Mesenchymal stem cell (in vitro differentiated cells and primary cell): ENCODE data around the gene DNAH14.

Experiments
- DNase-seq: peaks from one replicate; pipeline ENCODE4 v3.0.0-alpha.2; 2013
- H2AFZ ChIP-seq: one replicate; pipeline ENCODE4 v1.6.1; 2013; ENCODE audit warnings: low read depth, mild to moderate bottlenecking, control low read depth, inconsistent platforms, low read length, moderate library complexity
- H2AK5ac ChIP-seq: 2 replicates; pipeline ENCODE4 v1.6.1; 2013; ENCODE audit warnings: low read length, moderate library complexity, mild to moderate bottlenecking, inconsistent platforms; ENCODE audit not compliant: severe bottlenecking
- H2BK120ac ChIP-seq: one replicate; pipeline ENCODE4 v1.6.1; 2013; ENCODE audit warnings: low read depth, mild to moderate bottlenecking, inconsistent platforms, low read length, moderate library complexity
- H2BK12ac ChIP-seq, 2 experiments: one replicate each; pipeline ENCODE4 v1.6.1; 2013; ENCODE audit warnings: inconsistent platforms in 2 of 2, low read length in 2 of 2, mild to moderate bottlenecking in 2 of 2, moderate library complexity in 2 of 2, control low read depth in 1 of 2
- H2BK15ac ChIP-seq: one replicate; pipeline ENCODE4 v1.6.1; 2013; ENCODE audit warnings: mild to moderate bottlenecking, low read depth, inconsistent platforms; ENCODE audit not compliant: poor library complexity, severe bottlenecking
- H2BK5ac ChIP-seq: 2 replicates; pipeline ENCODE4 v1.6.1; 2013; ENCODE audit warnings: low read depth, mild to moderate bottlenecking, low read length, control low read depth, inconsistent platforms; ENCODE audit not compliant: poor library complexity, severe bottlenecking
- H3K14ac ChIP-seq, 2 experiments: one replicate each; pipeline ENCODE4 v1.6.1; 2013; ENCODE audit warnings: inconsistent platforms in 2 of 2, low read length in 2 of 2, control low read depth in 1 of 2, mild to moderate bottlenecking in 1 of 2, moderate library complexity in 1 of 2
- H3K18ac ChIP-seq, 2 experiments: one replicate each; pipeline ENCODE4 v1.6.1; 2013; ENCODE audit warnings: inconsistent platforms in 2 of 2, low read length in 2 of 2, control low read depth in 1 of 2, low read depth in 1 of 2, mild to moderate bottlenecking in 1 of 2
- H3K23ac ChIP-seq, 2 experiments: one replicate each; pipeline ENCODE4 v1.6.1; 2013; ENCODE audit warnings: inconsistent platforms in 2 of 2, low read length in 2 of 2, mild to moderate bottlenecking in 2 of 2, moderate library complexity in 2 of 2, control low read depth in 1 of 2
- H3K27ac ChIP-seq: 2 replicates; pipeline ENCODE4 v1.5.1; 2013; ENCODE audit warnings: mild to moderate bottlenecking, moderate library complexity, low read length, control low read depth, inconsistent platforms; ENCODE audit not compliant: poor library complexity, severe bottlenecking
- H3K27me3 ChIP-seq, 2 experiments: 2 replicates each; pipeline versions ENCODE4 v1.6.1 to v1.7.0; 2013; ENCODE audit warnings: low read length in 2 of 2, mild to moderate bottlenecking in 2 of 2, moderate library complexity in 2 of 2, control low read depth in 1 of 2, inconsistent platforms in 1 of 2; ENCODE audit not compliant: control insufficient read depth in 1 of 2, insufficient read depth in 1 of 2
- H3K36me3 ChIP-seq, 2 experiments: 2 replicates each; pipeline versions ENCODE4 v1.6.1 to v1.7.0; 2013; ENCODE audit warnings: low read length in 2 of 2, control low read depth in 1 of 2, inconsistent platforms in 1 of 2, low read depth in 1 of 2, mild to moderate bottlenecking in 1 of 2; ENCODE audit not compliant: insufficient read depth in 2 of 2, control insufficient read depth in 1 of 2
- H3K4ac ChIP-seq, 2 experiments: one replicate each; pipeline ENCODE4 v1.6.1; 2013; ENCODE audit warnings: inconsistent platforms in 2 of 2, low read length in 2 of 2, mild to moderate bottlenecking in 2 of 2, moderate library complexity in 2 of 2, control low read depth in 1 of 2, low read depth in 1 of 2
- H3K4me1 ChIP-seq: 2 replicates; pipeline ENCODE4 v1.6.1; 2013; ENCODE audit warnings: low read depth, low read length, control low read depth; ENCODE audit not compliant: control insufficient read depth, insufficient read depth
- H3K4me2 ChIP-seq: 2 replicates; pipeline ENCODE4 v1.6.1; 2013; ENCODE audit warnings: low read length, mild to moderate bottlenecking, inconsistent platforms; ENCODE audit not compliant: poor library complexity, severe bottlenecking
- H3K4me3 ChIP-seq, 2 experiments: 2 replicates each; pipeline versions ENCODE4 v1.5.1 to v1.7.0; 2013; ENCODE audit warnings: low read length in 2 of 2, mild to moderate bottlenecking in 2 of 2, control low read depth in 1 of 2, low read depth in 1 of 2; ENCODE audit not compliant: insufficient read depth in 1 of 2
- H3K79me1 ChIP-seq: replicated peaks from 2 replicates; pipeline ENCODE4 v1.6.1; 2013; ENCODE audit warnings: mild to moderate bottlenecking, control low read depth, low read length, inconsistent platforms; ENCODE audit not compliant: poor library complexity, severe bottlenecking
- H3K9ac ChIP-seq: 2 replicates; pipeline ENCODE4 v1.7.0; 2013; ENCODE audit warnings: mild to moderate bottlenecking, low read length, moderate library complexity
- H3K9me3 ChIP-seq: 2 replicates; pipeline ENCODE4 v1.7.0; 2013; ENCODE audit warnings: mild to moderate bottlenecking, low read length; ENCODE audit not compliant: control insufficient read depth
- H4K8ac ChIP-seq: one replicate; pipeline ENCODE4 v1.6.1; 2013; ENCODE audit warnings: inconsistent platforms, mild to moderate bottlenecking, low read length, moderate library complexity
- H4K91ac ChIP-seq: one replicate; pipeline ENCODE4 v1.6.1; 2013; ENCODE audit warnings: mild to moderate bottlenecking, low read length, inconsistent platforms
- WGBS: methylation state at CpG from one replicate; pipeline ENCODE4 v1.1.7; 2013; ENCODE audit warnings: mixed read lengths; 5-methylcytosine and 5-hydroxymethylcytosine counted together

Gene DNAH14

GRCh38 chr1:225250432-225250831, 321.0 kb downstream of the DNAH14 start:
- Histone ChIP-seq H3K14ac (no peak overlapping the region), H3K79me1 (no peaks in the 10 kb centered on the region), H2AK5ac (no peak overlapping the region), H3K27ac (no peak overlapping the region), H3K4ac (no peak overlapping the region), H3K27me3 (no peaks in the 10 kb centered on the region), H4K91ac (no peak overlapping the region), H3K4me2 (no peak overlapping the region), H3K9ac (no peak overlapping the region), H3K4me1 (no peaks in the 10 kb centered on the region), H4K8ac (no peak overlapping the region), H3K4me3 (no peak overlapping the region), H2AFZ (no peak overlapping the region), H3K36me3 (no peaks in the 10 kb centered on the region), H3K23ac (no peak overlapping the region), H3K18ac (no peak overlapping the region), H2BK5ac (no peak overlapping the region), H2BK12ac (no peak overlapping the region), H2BK15ac (no peak overlapping the region), H2BK120ac (no peak overlapping the region), H3K9me3 (no peaks in the 10 kb centered on the region)
- WGBS = 71% methylated on average over 4 of the region's 4 CpGs
- no peak for DNase-seq

GRCh38 chr1:225253173-225253572, 323.7 kb downstream of the DNAH14 start:
- no peak overlapping the region for H2BK12ac ChIP-seq
- no peak overlapping the region for H2AFZ ChIP-seq
- no peak overlapping the region for H3K27ac ChIP-seq
- H3K18ac ChIP-seq = no peak overlapping the region
- H3K4me3 ChIP-seq = no peak overlapping the region
- H3K79me1 ChIP-seq = no peaks in the 10 kb centered on the region
- no peak overlapping the region for H4K91ac ChIP-seq
- H3K14ac ChIP-seq = no peak overlapping the region
- H3K4me2 ChIP-seq = no peak overlapping the region
- H3K9me3 ChIP-seq = no peaks in the 10 kb centered on the region
- no peak overlapping the region for H3K23ac ChIP-seq
- no peak for DNase-seq
- no peaks in the 10 kb centered on the region for H3K27me3 ChIP-seq
- H3K4me1 ChIP-seq = no peaks in the 10 kb centered on the region
- H3K36me3 ChIP-seq = no peaks in the 10 kb centered on the region
- no peak overlapping the region for H3K9ac ChIP-seq
- H3K4ac ChIP-seq = no peak overlapping the region
- H2BK15ac ChIP-seq = no peak overlapping the region
- H2BK120ac ChIP-seq = no peak overlapping the region
- H2BK5ac ChIP-seq = no peak overlapping the region
- 100% methylated on average over 1 of the region's 4 CpGs for WGBS
- no peak overlapping the region for H4K8ac ChIP-seq
- no peak overlapping the region for H2AK5ac ChIP-seq

GRCh38 chr1:225253784-225254183, 324.3 kb downstream of the DNAH14 start:
- no peaks in the 10 kb centered on the region for H3K9me3 ChIP-seq
- H2BK120ac ChIP-seq = no peak overlapping the region
- no peaks in the 10 kb centered on the region for H3K36me3 ChIP-seq
- no peak overlapping the region for H3K4me2 ChIP-seq
- no peak overlapping the region for H3K14ac ChIP-seq
- H4K91ac ChIP-seq = no peak overlapping the region
- no peak overlapping the region for H3K23ac ChIP-seq
- no peaks in the 10 kb centered on the region for H3K4me1 ChIP-seq
- WGBS = 89% methylated on average over 2 of the region's 3 CpGs
- no peak overlapping the region for H3K18ac ChIP-seq
- H3K79me1 ChIP-seq = no peaks in the 10 kb centered on the region
- H2BK12ac ChIP-seq = no peak overlapping the region
- H3K27ac ChIP-seq = no peak overlapping the region
- H2BK5ac ChIP-seq = no peak overlapping the region
- H2BK15ac ChIP-seq = no peak overlapping the region
- no peak overlapping the region for H3K9ac ChIP-seq
- H3K4me3 ChIP-seq = no peak overlapping the region
- no peaks in the 10 kb centered on the region for H3K27me3 ChIP-seq
- no peak overlapping the region for H2AK5ac ChIP-seq
- no peak overlapping the region for H3K4ac ChIP-seq
- H4K8ac ChIP-seq = no peak overlapping the region
- DNase-seq = no peak
- no peak overlapping the region for H2AFZ ChIP-seq

DNA sequence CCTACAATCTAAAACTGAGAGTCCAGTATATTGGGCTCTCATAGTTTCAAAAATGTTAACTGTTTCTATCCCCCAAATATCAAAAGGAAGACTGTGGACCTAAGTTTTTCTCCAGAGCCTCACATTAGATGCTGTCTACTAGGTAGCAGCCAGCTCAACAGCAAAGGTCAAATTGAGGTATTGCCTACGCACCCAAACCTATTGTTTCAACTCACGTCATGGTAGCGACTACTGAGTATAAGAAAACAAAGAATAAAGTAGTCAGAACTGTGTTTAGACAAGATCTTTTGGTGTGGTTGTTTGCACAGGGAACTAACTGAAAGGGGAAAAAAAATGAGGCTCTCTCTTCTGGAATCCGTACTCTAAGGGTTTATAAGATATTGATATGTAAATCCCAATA, 325.2 kb downstream of the DNAH14 start:
- 93% methylated on average over 4 of the region's 4 CpGs for WGBS
- no peak for DNase-seq

More for the DNA sequence above, 325.2 kb downstream of the DNAH14 start:
- no peak overlapping the region for H2BK120ac ChIP-seq
- H3K4ac ChIP-seq = no peak overlapping the region
- H3K9ac ChIP-seq = no peak overlapping the region
- no peak overlapping the region for H3K23ac ChIP-seq
- H2BK12ac ChIP-seq = no peak overlapping the region
- no peak overlapping the region for H4K91ac ChIP-seq
- no peak overlapping the region for H3K27ac ChIP-seq
- no peaks in the 10 kb centered on the region for H3K79me1 ChIP-seq
- no peaks in the 10 kb centered on the region for H3K9me3 ChIP-seq
- H3K4me2 ChIP-seq = no peak overlapping the region
- no peak overlapping the region for H2AK5ac ChIP-seq
- H3K36me3 ChIP-seq = no peaks in the 10 kb centered on the region
- H2BK15ac ChIP-seq = no peak overlapping the region
- H3K18ac ChIP-seq = no peak overlapping the region
- no peaks in the 10 kb centered on the region for H3K27me3 ChIP-seq
- H2BK5ac ChIP-seq = no peak overlapping the region
- no peak overlapping the region for H3K4me3 ChIP-seq
- H2AFZ ChIP-seq = no peak overlapping the region
- no peak overlapping the region for H3K14ac ChIP-seq
- no peaks in the 10 kb centered on the region for H3K4me1 ChIP-seq
- no peak overlapping the region for H4K8ac ChIP-seq
